A549 (cell line): ENCODE data around the gene OPALIN. TPM values are rescaled to one million over a fixed set of nuclear protein-coding genes. Genes with fewer than 3 reads are reported as not detected.

ENCODE experiments used
- ATAC-seq, 2 experiments: fragments of 200-7000 bp in 1 of 2; fragments of >200 bp in 1 of 2; cut with Nextera tagmentation in 1 of 2; cut with Tn5 transposase in 1 of 2; 3 replicates each; pipeline versions ENCODE4 v1.8.0 to v1.9.1; 2018 to 2020; ENCODE audit warnings: mild to moderate bottlenecking in 1 of 2, moderate library complexity in 1 of 2
- CTCF ChIA-PET: fragments of 300-600 bp; sonication (Branson Sonifier 250); formaldehyde crosslinking; extraction: SDS; loops from one replicate; lab custom pipeline; 2021; ENCODE audit warnings: antibody characterized with exemption, inconsistent platforms; lab: Yijun Ruan, JAX
- POLR2A ChIA-PET: fragments of 350-600 bp; formaldehyde crosslinking; extraction: SDS; loops from one replicate; lab custom pipeline; 2021; ENCODE audit warnings: antibody characterized with exemption, inconsistent platforms; lab: Yijun Ruan, JAX
- DNase-seq, 2 experiments: peaks; one replicate each; pipeline versions ENCODE4 v3.0.0 to v3.0.0-alpha.2; 2011 to 2016; ENCODE audit warnings: low read depth in 1 of 2, low spot score in 1 of 2
- FAIRE-seq: peaks from 2 replicates; lab custom pipeline; 2011; peaks lifted over from hg19 to GRCh38; lab: Jason Lieb, UNC
- H3K27ac ChIP-seq, 2 experiments: fragments of >200 bp; sonication (Bioruptor Twin); formaldehyde crosslinking; 3 replicates each; pipeline ENCODE4 v1.5.1; 2016 to 2017
- H3K4me1 ChIP-seq: fragments of >200 bp; sonication (Bioruptor Twin); formaldehyde crosslinking; 3 replicates; pipeline ENCODE4 v1.6.1; 2016
- H3K4me2 ChIP-seq: fragments of >200 bp; sonication (Bioruptor Twin); formaldehyde crosslinking; 3 replicates; pipeline ENCODE4 v1.6.1; 2016
- H3K4me3 ChIP-seq: fragments of >200 bp; sonication (Bioruptor Twin); formaldehyde crosslinking; 3 replicates; pipeline ENCODE4 v1.5.1; 2016
- H3K9me3 ChIP-seq: fragments of >200 bp; sonication (Bioruptor Twin); formaldehyde crosslinking; 3 replicates; pipeline ENCODE4 v1.6.1; 2016
- BHLHE40 ChIP-seq: IDR thresholded peaks from 2 replicates; pipeline ENCODE4 v1.6.1; 2012; ENCODE audit warnings: low read depth, low read length, inconsistent platforms
- CBX8 ChIP-seq: fragments of 200-600 bp; sonication (generic); IDR thresholded peaks from 2 replicates; pipeline ENCODE4 v1.6.1; 2016
- CEBPB ChIP-seq, 2 experiments: fragments of >200 bp in 1 of 2; sonication (Bioruptor Twin) in 1 of 2; formaldehyde crosslinking in 1 of 2; IDR thresholded peaks; 2 replicates each; pipeline ENCODE4 v1.6.1; 2012 to 2016
- EHF ChIP-seq: fragments of 250-450 bp; sonication (Bioruptor Pico); IDR thresholded peaks from 2 replicates; pipeline ENCODE4 v1.5.0; 2020; ENCODE audit warnings: mild to moderate bottlenecking
- ESRRA ChIP-seq: fragments of 150-350 bp; IDR thresholded peaks from 2 replicates; pipeline ENCODE4 v1.6.1; 2014; ENCODE audit warnings: mild to moderate bottlenecking, low read length, borderline replicate concordance
- FOXS1 ChIP-seq: fragments of 250-450 bp; sonication (Bioruptor Pico); IDR thresholded peaks from 2 replicates; pipeline ENCODE4 v1.5.0; 2020; ENCODE audit warnings: mild to moderate bottlenecking, moderate library complexity
- HEYL ChIP-seq: fragments of 250-450 bp; sonication (Bioruptor Pico); IDR thresholded peaks from 2 replicates; pipeline ENCODE4 v1.8.0; 2021; ENCODE audit warnings: mild to moderate bottlenecking, moderate library complexity
- HOXA7 ChIP-seq: fragments of 250-450 bp; sonication (Bioruptor Pico); IDR thresholded peaks from 2 replicates; pipeline ENCODE4 v1.5.0; 2020; ENCODE audit warnings: mild to moderate bottlenecking, moderate library complexity
- HOXB13 ChIP-seq: fragments of 250-450 bp; sonication (Bioruptor Pico); IDR thresholded peaks from 2 replicates; pipeline ENCODE4 v1.5.0; 2020; ENCODE audit warnings: low read depth, mild to moderate bottlenecking, moderate library complexity
- MAZ ChIP-seq: fragments of 150-350 bp; IDR thresholded peaks from 2 replicates; pipeline ENCODE4 v1.6.1; 2014; ENCODE audit warnings: antibody characterized with exemption, low read depth, low read length, borderline replicate concordance
- POLR2AphosphoS2 ChIP-seq: conservative IDR thresholded peaks from 2 replicates; pipeline ENCODE4 v1.6.1; 2012; ENCODE audit warnings: low read length, improper control_type of control experiment, inconsistent platforms
- RAD21 ChIP-seq, 2 experiments: fragments of >200 bp in 1 of 2; sonication (Bioruptor Twin) in 1 of 2; formaldehyde crosslinking in 1 of 2; IDR thresholded peaks in 1 of 2; conservative IDR thresholded peaks in 1 of 2; 2 replicates in 1 of 2; 3 replicates in 1 of 2; pipeline ENCODE4 v1.6.1; 2012 to 2018; ENCODE audit warnings: inconsistent platforms in 1 of 2
- RCOR1 ChIP-seq: fragments of 150-350 bp; IDR thresholded peaks from 2 replicates; pipeline ENCODE4 v1.6.1; 2014; ENCODE audit warnings: antibody characterized with exemption, low read length, low read depth
- RFX5 ChIP-seq: fragments of 450-650 bp; IDR thresholded peaks from 2 replicates; pipeline ENCODE4 v1.7.1; 2014; ENCODE audit warnings: antibody characterized with exemption, mild to moderate bottlenecking, moderate library complexity
- SREBF2 ChIP-seq: fragments of 450-650 bp; IDR thresholded peaks from 2 replicates; pipeline ENCODE4 v1.6.1; 2014; ENCODE audit warnings: mild to moderate bottlenecking, moderate library complexity
- TP53 ChIP-seq: fragments of 250-450 bp; sonication (Bioruptor Pico); IDR thresholded peaks from 2 replicates; pipeline ENCODE4 v1.5.0; 2021; ENCODE audit warnings: mild to moderate bottlenecking, moderate library complexity
- ZFP36 ChIP-seq: fragments of 450-650 bp; IDR thresholded peaks from 2 replicates; pipeline ENCODE4 v1.6.1; 2014; ENCODE audit warnings: borderline replicate concordance; ENCODE audit not compliant: partially characterized antibody
- WGBS: methylation state at CpG from one replicate; pipeline ENCODE4 v1.1.6; 2017; ENCODE audit errors: missing lambda C conversion rate; 5-methylcytosine and 5-hydroxymethylcytosine counted together
- polyA plus RNA-seq, 4 experiments: library from polyadenylated mRNA; depleted of rRNA in 3 of 4; stranded (reverse); fragments of >200 nt; fragmentation: RNase III in 1 of 4; extraction: RNeasy Plus Mini Kit Qiagen cat#74134 plus additional on column Dnase treatment in 1 of 4; gene quantifications; 2 replicates in 3 of 4; 3 replicates in 1 of 4; pipeline ENCODE4 v1.2.3, GENCODE V29; 2011 to 2017
- TF ChIP-seq, protein P1 (sequence below): fragments of >200 bp; sonication (Bioruptor Twin); formaldehyde crosslinking; IDR thresholded peaks from 2 replicates; pipeline ENCODE4 v1.6.1; 2016
- TF ChIP-seq, protein P2 (sequence below): fragments of 250-450 bp; sonication (Bioruptor Pico); IDR thresholded peaks from 2 replicates; pipeline ENCODE4 v1.5.0; 2020; ENCODE audit warnings: low read depth, mild to moderate bottlenecking, moderate library complexity
- TF ChIP-seq, protein P3 (sequence below): IDR thresholded peaks from 2 replicates; pipeline ENCODE4 v1.6.1; 2012
- TF ChIP-seq, protein P4 (sequence below): IDR thresholded peaks from 2 replicates; pipeline ENCODE4 v1.6.1; 2012
- TF ChIP-seq, protein P5 (sequence below): fragments of 200-600 bp; sonication (generic); IDR thresholded peaks from 2 replicates; pipeline ENCODE4 v1.6.1; 2016; ENCODE audit warnings: antibody characterized with exemption, mild to moderate bottlenecking, moderate library complexity

The OPALIN gene
- polyA plus RNA-seq, 2 of the 4 experiments (the other 2 are of a cell fraction) = not detected

DNA sequence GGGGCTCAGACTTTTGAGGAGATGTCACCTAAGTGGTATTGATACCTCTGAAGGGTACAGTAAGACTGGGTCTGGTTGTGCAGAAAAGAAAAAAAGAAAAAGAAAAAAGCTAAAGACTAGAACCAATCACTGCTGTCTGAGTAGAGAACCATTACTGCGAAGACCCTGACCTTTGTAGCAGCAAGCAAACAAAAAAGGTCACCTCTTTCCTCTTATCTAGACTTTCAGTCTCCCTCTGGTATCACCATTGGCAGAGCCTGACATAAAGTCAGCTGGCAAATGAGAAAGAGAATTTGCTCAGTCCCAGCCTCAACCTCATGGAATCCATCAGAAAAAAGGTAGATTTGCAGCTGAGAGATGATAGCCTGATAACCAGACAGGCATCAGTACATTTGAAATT, 57.2 kb downstream of the OPALIN start:
- 3% methylated on average over 1 of the region's 1 CpG for WGBS
- H3K27ac ChIP-seq = no peak overlapping the region
- POLR2A ChIA-PET = no interaction called here
- no peak overlapping the region for H3K4me2 ChIP-seq
- TF ChIP-seq HOXA7 = no peak
- no peak for TF ChIP-seq MAZ
- no peak for TF ChIP-seq ZFP36
- no peak for TF ChIP-seq CBX8
- TF ChIP-seq, protein P1, sequence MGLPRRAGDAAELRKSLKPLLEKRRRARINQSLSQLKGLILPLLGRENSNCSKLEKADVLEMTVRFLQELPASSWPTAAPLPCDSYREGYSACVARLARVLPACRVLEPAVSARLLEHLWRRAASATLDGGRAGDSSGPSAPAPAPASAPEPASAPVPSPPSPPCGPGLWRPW = no peak
- no peak for TF ChIP-seq EHF
- TF ChIP-seq, protein P2, sequence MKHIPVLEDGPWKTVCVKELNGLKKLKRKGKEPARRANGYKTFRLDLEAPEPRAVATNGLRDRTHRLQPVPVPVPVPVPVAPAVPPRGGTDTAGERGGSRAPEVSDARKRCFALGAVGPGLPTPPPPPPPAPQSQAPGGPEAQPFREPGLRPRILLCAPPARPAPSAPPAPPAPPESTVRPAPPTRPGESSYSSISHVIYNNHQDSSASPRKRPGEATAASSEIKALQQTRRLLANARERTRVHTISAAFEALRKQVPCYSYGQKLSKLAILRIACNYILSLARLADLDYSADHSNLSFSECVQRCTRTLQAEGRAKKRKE (CRISPR knock-in tag) = no peak
- no peak for TF ChIP-seq RAD21 (conservative IDR thresholded peaks at IDR 0.05 in 1 of 2, IDR thresholded peaks at IDR 0.05 in 1 of 2)
- no peak for TF ChIP-seq SREBF2
- TF ChIP-seq TP53 (CRISPR knock-in tag) = no peak
- CTCF ChIA-PET = interaction anchor here (1.3 to 1.9 kb wide), 5 partner anchors 8 to 284 kb away, joined by 4 to 8 read pairs (median 5); no protein-coding TSS in a partner anchor
- no peaks in the 10 kb centered on the region for H3K4me1 ChIP-seq
- H3K4me3 ChIP-seq = no peak overlapping the region
- no peak for ATAC-seq
- no peak for FAIRE-seq
- H3K9me3 ChIP-seq = no peaks in the 10 kb centered on the region
- no peak for DNase-seq

DNA sequence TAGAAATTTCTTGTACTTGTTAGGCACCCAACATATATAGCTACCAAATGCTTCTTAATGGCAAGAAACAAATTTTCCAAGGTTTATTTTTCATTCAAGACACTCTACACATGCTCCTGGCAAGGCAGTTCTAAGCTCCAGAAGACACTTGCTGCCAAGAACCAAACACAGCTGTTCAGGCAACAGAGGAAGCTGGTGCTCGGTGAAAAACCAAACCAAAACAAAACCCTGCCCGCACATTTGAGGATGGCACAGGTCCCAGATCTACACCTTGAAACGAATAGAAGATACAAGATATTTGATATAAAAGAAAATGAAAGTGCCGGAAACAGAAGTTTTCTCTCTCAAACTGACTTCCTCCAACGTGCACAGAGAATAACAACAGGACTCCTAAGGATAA, 59.4 kb downstream of the OPALIN start:
- FAIRE-seq (no peak), ATAC-seq (no peak), DNase-seq (no peak)
- H3K4me3 ChIP-seq = no peak overlapping the region
- ChIA-PET CTCF (interaction anchor here (1.0 to 10.4 kb wide), 2 partner anchors 35 to 284 kb away, joined by 5 to 148 read pairs; no protein-coding TSS in a partner anchor), POLR2A (no interaction called here)
- TF ChIP-seq RFX5 (no peak), MAZ (no peak), BHLHE40 (no peak), EHF (no peak), RCOR1 (no peak), ZFP36 (no peak), CEBPB (IDR thresholded peaks at IDR 0.05) (no peak), POLR2AphosphoS2 (no peak), ESRRA (no peak), SREBF2 (no peak), FOXS1 (CRISPR knock-in tag) (no peak), HOXB13 (CRISPR knock-in tag) (no peak), HEYL (CRISPR knock-in tag) (no peak)
- TF ChIP-seq, protein P2 (CRISPR knock-in tag) = no peak
- TF ChIP-seq, protein P3, sequence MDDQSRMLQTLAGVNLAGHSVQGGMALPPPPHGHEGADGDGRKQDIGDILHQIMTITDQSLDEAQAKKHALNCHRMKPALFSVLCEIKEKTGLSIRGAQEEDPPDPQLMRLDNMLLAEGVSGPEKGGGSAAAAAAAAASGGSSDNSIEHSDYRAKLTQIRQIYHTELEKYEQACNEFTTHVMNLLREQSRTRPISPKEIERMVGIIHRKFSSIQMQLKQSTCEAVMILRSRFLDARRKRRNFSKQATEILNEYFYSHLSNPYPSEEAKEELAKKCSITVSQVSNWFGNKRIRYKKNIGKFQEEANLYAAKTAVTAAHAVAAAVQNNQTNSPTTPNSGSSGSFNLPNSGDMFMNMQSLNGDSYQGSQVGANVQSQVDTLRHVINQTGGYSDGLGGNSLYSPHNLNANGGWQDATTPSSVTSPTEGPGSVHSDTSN = no peak
- TF ChIP-seq, protein P4, sequence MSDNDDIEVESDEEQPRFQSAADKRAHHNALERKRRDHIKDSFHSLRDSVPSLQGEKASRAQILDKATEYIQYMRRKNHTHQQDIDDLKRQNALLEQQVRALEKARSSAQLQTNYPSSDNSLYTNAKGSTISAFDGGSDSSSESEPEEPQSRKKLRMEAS = no peak
- TF ChIP-seq, protein P5, sequence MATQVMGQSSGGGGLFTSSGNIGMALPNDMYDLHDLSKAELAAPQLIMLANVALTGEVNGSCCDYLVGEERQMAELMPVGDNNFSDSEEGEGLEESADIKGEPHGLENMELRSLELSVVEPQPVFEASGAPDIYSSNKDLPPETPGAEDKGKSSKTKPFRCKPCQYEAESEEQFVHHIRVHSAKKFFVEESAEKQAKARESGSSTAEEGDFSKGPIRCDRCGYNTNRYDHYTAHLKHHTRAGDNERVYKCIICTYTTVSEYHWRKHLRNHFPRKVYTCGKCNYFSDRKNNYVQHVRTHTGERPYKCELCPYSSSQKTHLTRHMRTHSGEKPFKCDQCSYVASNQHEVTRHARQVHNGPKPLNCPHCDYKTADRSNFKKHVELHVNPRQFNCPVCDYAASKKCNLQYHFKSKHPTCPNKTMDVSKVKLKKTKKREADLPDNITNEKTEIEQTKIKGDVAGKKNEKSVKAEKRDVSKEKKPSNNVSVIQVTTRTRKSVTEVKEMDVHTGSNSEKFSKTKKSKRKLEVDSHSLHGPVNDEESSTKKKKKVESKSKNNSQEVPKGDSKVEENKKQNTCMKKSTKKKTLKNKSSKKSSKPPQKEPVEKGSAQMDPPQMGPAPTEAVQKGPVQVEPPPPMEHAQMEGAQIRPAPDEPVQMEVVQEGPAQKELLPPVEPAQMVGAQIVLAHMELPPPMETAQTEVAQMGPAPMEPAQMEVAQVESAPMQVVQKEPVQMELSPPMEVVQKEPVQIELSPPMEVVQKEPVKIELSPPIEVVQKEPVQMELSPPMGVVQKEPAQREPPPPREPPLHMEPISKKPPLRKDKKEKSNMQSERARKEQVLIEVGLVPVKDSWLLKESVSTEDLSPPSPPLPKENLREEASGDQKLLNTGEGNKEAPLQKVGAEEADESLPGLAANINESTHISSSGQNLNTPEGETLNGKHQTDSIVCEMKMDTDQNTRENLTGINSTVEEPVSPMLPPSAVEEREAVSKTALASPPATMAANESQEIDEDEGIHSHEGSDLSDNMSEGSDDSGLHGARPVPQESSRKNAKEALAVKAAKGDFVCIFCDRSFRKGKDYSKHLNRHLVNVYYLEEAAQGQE = no peak
- TF ChIP-seq, protein P1 = no peak
- no peak overlapping the region for H3K4me2 ChIP-seq
- no peaks in the 10 kb centered on the region for H3K9me3 ChIP-seq
- 11% methylated on average over 5 of the region's 5 CpGs for WGBS
- no peak overlapping the region for H3K27ac ChIP-seq
- no peaks in the 10 kb centered on the region for H3K4me1 ChIP-seq
